Measurements from ENCODE around the gene HOXA2.

HOXA2 gene

GRCh38 chr7:27115221-27116026 is 12.9 kb upstream of the HOXA2 start:
- ATAC-seq (replicated peaks) (no peak), DNase-seq (no peak)
- Mint-ChIP-seq H3K4me3 (no peak overlapping the region), H3K36me3 (ENCODE audit: insufficient read depth) (no peaks in the 10 kb centered on the region), H3K27ac (no peak overlapping the region), H3K9me3 (no peaks in the 10 kb centered on the region), H3K4me1 (ENCODE audit: low read depth in 2 of 2) (no peaks in the 10 kb centered on the region), H3K27me3 (peaks cover 0 to 37% of the 10 kb centered on the region in 2 donors)

- Mint-ChIP-seq H3K4me1 (ENCODE audit: low read depth in 2 of 2) (no peaks in the 10 kb centered on the region), H3K27me3 (peaks cover 0 to 39% of the 10 kb centered on the region in 2 donors), H3K9me3 (no peaks in the 10 kb centered on the region), H3K4me3 (no peak overlapping the region), H3K27ac (no peak overlapping the region), H3K36me3 (ENCODE audit: insufficient read depth) (no peaks in the 10 kb centered on the region)
- no peak for ATAC-seq (replicated peaks)
- DNase-seq = no peak
These were observed 12.4 kb upstream of the HOXA2 start for GRCh38 chr7:27114881-27115220.

GRCh38 chr7:27113991-27114769 is 11.7 kb upstream of the HOXA2 start:
- Mint-ChIP-seq H3K27ac (no peak overlapping the region), H3K4me1 (ENCODE audit: low read depth in 2 of 2) (no peaks in the 10 kb centered on the region), H3K36me3 (ENCODE audit: insufficient read depth) (no peaks in the 10 kb centered on the region), H3K4me3 (no peak overlapping the region), H3K27me3 (peaks cover 0 to 43% of the 10 kb centered on the region in 2 donors), H3K9me3 (no peaks in the 10 kb centered on the region)
- ATAC-seq (replicated peaks) (no peak), DNase-seq (no peak)

DNA sequence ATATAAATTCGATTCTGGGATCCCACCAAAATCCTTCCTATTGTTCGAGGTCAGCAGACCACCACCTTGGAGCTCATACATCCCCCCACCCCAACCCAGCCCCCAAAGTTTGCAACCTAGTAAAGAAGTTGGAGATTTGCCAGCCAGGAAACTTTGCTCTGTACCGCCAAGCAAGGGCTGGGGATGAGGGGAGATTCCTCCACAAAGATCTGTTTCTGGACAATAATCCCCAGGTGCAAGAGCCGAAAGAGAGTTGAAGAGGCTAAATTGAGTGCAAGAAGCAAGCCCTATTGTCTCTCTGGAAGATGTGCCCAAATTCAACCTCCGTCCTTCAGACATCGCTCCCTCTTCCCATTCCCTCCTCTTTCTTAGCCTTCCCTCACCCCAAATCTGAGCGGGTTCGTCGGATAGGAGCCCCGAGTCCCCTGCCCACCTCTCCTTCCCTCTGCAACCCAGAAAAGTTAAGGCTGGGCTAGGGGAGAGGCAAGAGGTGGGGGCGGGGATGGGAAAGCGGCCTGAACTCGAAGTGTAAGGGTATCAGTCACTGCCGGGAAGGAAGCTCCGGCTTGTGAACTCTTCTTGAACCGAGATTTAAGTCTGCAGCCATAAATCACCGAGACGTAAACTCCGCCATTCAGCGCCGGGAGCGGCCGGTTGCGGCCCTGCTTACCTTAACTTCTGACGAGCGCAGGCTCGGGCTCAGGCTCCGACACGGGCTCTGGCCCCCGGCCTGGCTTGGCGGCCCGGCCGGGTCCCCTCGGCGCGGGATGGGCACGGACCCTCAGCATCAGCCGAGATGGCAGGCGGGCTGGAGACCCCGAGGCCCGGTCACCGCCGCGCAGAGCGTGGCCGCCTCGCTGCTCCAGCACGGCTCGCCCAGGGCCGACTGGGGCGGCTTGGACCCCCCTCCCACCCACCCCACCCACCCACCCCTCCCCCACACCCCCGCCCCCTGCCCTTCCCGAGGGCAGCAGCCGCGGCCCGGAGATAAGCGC is 10.8 kb upstream of the HOXA2 start:
- ATAC-seq (replicated peaks) (no peak), DNase-seq (no peak)
- H3K27me3 Mint-ChIP-seq = peaks cover 0 to 43% of the 10 kb centered on the region in 2 donors
- no peaks in the 10 kb centered on the region for H3K4me1 Mint-ChIP-seq (ENCODE audit: low read depth in 2 of 2)
- H3K4me3 Mint-ChIP-seq = no peak overlapping the region
- no peaks in the 10 kb centered on the region for H3K36me3 Mint-ChIP-seq (ENCODE audit: insufficient read depth)
- H3K9me3 Mint-ChIP-seq = no peaks in the 10 kb centered on the region
- no peak overlapping the region for H3K27ac Mint-ChIP-seq

GRCh38 chr7:27112361-27112760 is 9.9 kb upstream of the HOXA2 start:
- H3K27me3 Mint-ChIP-seq = peaks cover 0 to 41% of the 10 kb centered on the region in 2 donors
- no peak for DNase-seq
- no peak overlapping the region for H3K27ac Mint-ChIP-seq
- no peak for ATAC-seq (replicated peaks)
- H3K36me3 Mint-ChIP-seq (ENCODE audit: insufficient read depth) = no peaks in the 10 kb centered on the region
- no peak overlapping the region for H3K4me3 Mint-ChIP-seq
- no peaks in the 10 kb centered on the region for H3K9me3 Mint-ChIP-seq
- H3K4me1 Mint-ChIP-seq (ENCODE audit: low read depth in 2 of 2) = no peaks in the 10 kb centered on the region

DNA sequence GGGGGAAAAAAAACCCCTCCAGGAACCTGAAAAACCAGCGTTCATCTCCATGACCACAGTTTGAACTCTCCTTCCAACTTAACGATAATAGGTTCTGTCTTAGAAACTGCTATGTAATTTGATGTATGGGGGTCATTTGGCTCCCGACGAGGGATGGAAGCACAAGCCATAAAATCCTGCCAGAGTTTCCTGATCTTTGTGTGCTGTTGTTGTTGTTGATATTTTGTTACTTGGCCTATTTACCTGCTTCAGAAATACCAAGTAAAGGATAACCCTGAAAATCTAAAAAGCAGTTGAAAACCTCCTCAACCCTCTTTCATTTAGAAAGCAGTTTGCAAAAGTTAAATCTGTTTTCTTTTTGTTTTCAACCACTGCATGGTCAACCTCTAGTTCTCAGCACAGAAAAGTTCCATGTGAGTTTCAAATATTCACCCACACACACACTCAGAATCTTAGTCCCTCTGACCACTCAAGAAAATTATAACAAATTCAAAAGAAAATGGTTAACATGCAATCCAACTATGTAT is 9.3 kb upstream of the HOXA2 start:
- no peak overlapping the region for H3K27ac Mint-ChIP-seq
- no peaks in the 10 kb centered on the region for H3K4me1 Mint-ChIP-seq (ENCODE audit: low read depth in 2 of 2)
- no peak overlapping the region for H3K4me3 Mint-ChIP-seq
- no peaks in the 10 kb centered on the region for H3K36me3 Mint-ChIP-seq (ENCODE audit: insufficient read depth)
- no peak for DNase-seq
- no peaks in the 10 kb centered on the region for H3K9me3 Mint-ChIP-seq
- peaks cover 0 to 39% of the 10 kb centered on the region in 2 donors for H3K27me3 Mint-ChIP-seq
- ATAC-seq (replicated peaks) = no peak

GRCh38 chr7:27111042-27111750 is 8.7 kb upstream of the HOXA2 start:
- ATAC-seq (replicated peaks) = no peak
- Mint-ChIP-seq H3K36me3 (ENCODE audit: insufficient read depth) (no peaks in the 10 kb centered on the region), H3K4me1 (ENCODE audit: low read depth in 2 of 2) (no peaks in the 10 kb centered on the region), H3K27ac (no peak overlapping the region), H3K27me3 (peaks cover 0 to 39% of the 10 kb centered on the region in 2 donors), H3K4me3 (no peak overlapping the region), H3K9me3 (no peaks in the 10 kb centered on the region)
- no peak for DNase-seq

DNA sequence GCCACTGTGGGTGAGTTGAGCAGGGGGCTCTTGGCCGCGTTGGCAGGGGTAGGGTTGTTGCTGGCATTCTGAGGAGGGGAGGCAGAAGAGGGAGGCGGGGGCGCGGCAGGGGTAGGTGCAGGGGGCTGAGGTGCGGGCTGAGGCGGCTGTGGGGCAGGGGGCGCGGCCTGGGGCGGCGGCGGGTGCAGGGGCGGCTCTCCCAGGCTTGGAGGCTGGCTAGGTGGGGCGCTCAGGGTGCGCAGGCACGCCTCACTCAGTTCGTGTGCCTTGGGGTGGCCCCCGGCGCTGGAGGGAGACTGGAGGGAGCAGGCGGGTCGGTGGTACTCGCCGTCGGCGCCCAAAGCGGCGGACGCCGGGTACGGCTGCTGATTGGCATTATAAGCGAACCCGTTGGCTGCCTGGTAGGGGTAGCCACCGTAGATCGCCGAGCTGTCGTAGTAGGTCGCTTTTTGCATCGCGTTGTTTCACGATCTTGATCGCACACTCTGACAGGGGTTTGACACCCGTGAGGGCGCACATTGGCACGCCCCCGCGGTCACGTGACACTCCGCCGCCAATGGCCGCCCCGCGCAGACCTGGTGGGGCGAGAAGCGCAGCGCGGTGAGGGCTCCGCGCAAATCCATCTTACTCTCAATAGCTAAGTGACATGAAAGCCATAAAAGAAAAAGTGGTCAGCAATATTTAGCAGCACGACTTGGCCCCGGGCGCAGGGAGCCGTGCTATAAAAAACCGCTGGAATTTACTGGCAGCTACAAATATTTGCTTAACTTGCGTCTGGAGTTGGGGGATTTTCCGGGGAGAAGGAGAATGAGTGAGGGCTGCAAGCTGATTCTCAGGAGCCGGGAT is 7.9 kb upstream of the HOXA2 start:
- no peak for ATAC-seq (replicated peaks)
- Mint-ChIP-seq H3K4me3 (no peak overlapping the region), H3K36me3 (ENCODE audit: insufficient read depth) (peaks cover 3% of the 10 kb centered on the region), H3K27me3 (peaks cover 2 to 41% of the 10 kb centered on the region in 2 donors), H3K27ac (no peak overlapping the region), H3K4me1 (ENCODE audit: low read depth in 2 of 2) (no peaks in the 10 kb centered on the region), H3K9me3 (no peaks in the 10 kb centered on the region)
- DNase-seq = no peak

GRCh38 chr7:27109466-27110185 is 7.1 kb upstream of the HOXA2 start:
- H3K27ac Mint-ChIP-seq = no peak overlapping the region
- DNase-seq = no peak
- H3K4me1 Mint-ChIP-seq (ENCODE audit: low read depth in 2 of 2) = no peaks in the 10 kb centered on the region
- ATAC-seq (replicated peaks) = no peak
- H3K4me3 Mint-ChIP-seq = no peak overlapping the region
- H3K27me3 Mint-ChIP-seq = peaks cover 8 to 49% of the 10 kb centered on the region in 2 donors
- peaks cover 3% of the 10 kb centered on the region for H3K36me3 Mint-ChIP-seq (ENCODE audit: insufficient read depth)
- H3K9me3 Mint-ChIP-seq = no peaks in the 10 kb centered on the region

- H3K27me3 Mint-ChIP-seq = peaks cover 19 to 59% of the 10 kb centered on the region in 2 donors
- ATAC-seq (replicated peaks) (no peak), DNase-seq (no peak)
- H3K9me3 Mint-ChIP-seq = no peaks in the 10 kb centered on the region
- H3K4me1 Mint-ChIP-seq (ENCODE audit: low read depth in 2 of 2) = peaks cover 0 to 5% of the 10 kb centered on the region in 2 donors
- H3K27ac Mint-ChIP-seq = no peak overlapping the region
- H3K36me3 Mint-ChIP-seq (ENCODE audit: insufficient read depth) = peaks cover 3% of the 10 kb centered on the region
- no peak overlapping the region for H3K4me3 Mint-ChIP-seq
These were observed 6.1 kb upstream of the HOXA2 start for GRCh38 chr7:27108390-27109127.
